Nephron (organoid): ENCODE data around the gene MKKS.
A peak's percentile ranks its signal among the peaks of the same experiment; 100 is the strongest.

Source experiments
- H3K27ac Mint-ChIP-seq, 3 experiments: 2 replicates each; pipeline ENCODE4 v1.8.0; 2020; ENCODE audit warnings: mixed read lengths in 3 of 3, mild to moderate bottlenecking in 2 of 3, moderate library complexity in 1 of 3
- H3K27me3 Mint-ChIP-seq: 2 replicates; pipeline ENCODE4 v1.8.0; 2021; ENCODE audit warnings: low read depth, mild to moderate bottlenecking, moderate library complexity, mixed read lengths
- H3K36me3 Mint-ChIP-seq: 2 replicates; pipeline ENCODE4 v1.8.0; 2020; ENCODE audit warnings: low read depth, mixed read lengths
- H3K4me1 Mint-ChIP-seq: 2 replicates; pipeline ENCODE4 v1.8.0; 2020; ENCODE audit warnings: mixed read lengths
- H3K4me3 Mint-ChIP-seq, 3 experiments: 2 replicates each; pipeline ENCODE4 v1.8.0; 2020; ENCODE audit warnings: mild to moderate bottlenecking in 3 of 3, mixed read lengths in 3 of 3, moderate library complexity in 2 of 3
- H3K9me3 Mint-ChIP-seq: 2 replicates; pipeline ENCODE4 v1.8.0; 2020; ENCODE audit warnings: mixed read lengths
- TF ChIP-seq, protein P1 (sequence below), 3 experiments: fragments of 200-600 bp; sonication (generic); IDR thresholded peaks; one replicate each; pipeline ENCODE4 v1.5.0; 2021; ENCODE audit warnings: antibody characterized with exemption in 3 of 3; ENCODE audit not compliant: unreplicated experiment in 3 of 3

Gene MKKS

DNA sequence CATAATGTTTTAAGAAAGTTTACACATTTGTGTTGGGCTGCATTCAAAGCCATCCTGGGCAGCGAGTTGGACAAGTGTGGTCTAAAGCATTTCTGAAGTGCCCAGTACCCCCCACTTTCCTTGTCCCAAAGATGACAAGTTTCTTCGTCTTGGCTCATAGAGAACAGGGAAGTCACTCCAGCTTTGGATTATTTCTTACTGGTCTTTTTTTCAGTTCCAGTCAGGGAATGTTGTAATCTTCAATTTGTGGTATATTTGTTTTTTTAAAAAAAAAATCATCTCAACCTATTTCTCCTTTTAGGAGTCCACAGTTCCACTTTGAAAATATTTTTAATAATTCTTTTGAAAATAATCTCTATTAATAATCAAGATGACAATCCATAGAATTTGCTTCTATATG is 35.0 kb upstream of the MKKS start:
- TF ChIP-seq, protein P1, sequence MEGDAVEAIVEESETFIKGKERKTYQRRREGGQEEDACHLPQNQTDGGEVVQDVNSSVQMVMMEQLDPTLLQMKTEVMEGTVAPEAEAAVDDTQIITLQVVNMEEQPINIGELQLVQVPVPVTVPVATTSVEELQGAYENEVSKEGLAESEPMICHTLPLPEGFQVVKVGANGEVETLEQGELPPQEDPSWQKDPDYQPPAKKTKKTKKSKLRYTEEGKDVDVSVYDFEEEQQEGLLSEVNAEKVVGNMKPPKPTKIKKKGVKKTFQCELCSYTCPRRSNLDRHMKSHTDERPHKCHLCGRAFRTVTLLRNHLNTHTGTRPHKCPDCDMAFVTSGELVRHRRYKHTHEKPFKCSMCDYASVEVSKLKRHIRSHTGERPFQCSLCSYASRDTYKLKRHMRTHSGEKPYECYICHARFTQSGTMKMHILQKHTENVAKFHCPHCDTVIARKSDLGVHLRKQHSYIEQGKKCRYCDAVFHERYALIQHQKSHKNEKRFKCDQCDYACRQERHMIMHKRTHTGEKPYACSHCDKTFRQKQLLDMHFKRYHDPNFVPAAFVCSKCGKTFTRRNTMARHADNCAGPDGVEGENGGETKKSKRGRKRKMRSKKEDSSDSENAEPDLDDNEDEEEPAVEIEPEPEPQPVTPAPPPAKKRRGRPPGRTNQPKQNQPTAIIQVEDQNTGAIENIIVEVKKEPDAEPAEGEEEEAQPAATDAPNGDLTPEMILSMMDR (IDR thresholded peaks at IDR 0.05; ENCODE audit: unreplicated experiment in 3 of 3): no peak
- no peaks in the 10 kb centered on the region for H3K9me3 Mint-ChIP-seq

DNA sequence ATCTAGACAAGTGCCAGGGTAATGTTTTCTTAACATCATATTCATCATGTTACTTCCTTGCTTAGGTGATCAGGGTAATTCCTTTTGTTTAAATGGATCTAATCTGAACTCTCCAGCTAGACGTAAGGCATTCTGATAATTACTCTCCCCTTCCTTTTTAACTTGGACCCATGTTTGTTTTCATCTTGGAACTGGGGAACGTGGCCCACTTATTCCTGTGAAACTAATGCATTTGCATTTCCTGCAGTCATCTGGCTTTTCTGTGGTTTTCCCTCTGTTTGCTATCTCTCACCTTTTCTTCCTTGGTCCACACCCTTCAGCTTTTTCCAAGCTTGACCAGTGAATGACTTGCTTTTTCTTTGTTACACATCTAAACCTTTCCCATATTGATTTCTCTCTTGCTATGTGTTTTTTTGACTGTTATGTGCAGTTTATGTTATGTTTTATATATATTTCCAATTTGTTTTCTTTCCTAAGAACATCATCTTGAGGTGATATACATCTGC is 34.4 kb upstream of the MKKS start:
- H3K4me1 Mint-ChIP-seq: peaks cover 52% of the 10 kb centered on the region
- TF ChIP-seq, protein P1 (IDR thresholded peaks at IDR 0.05; ENCODE audit: unreplicated experiment in 3 of 3): no peak

More for the DNA sequence above, 35.0 kb upstream of the MKKS start:
- Mint-ChIP-seq H3K4me3 (no peak overlapping the region), H3K4me1 (peaks cover 52% of the 10 kb centered on the region), H3K36me3 (peaks cover 6% of the 10 kb centered on the region), H3K27ac (peak overlapping the region in 1 of 3 experiments; percentile 86), H3K27me3 (peaks cover 6% of the 10 kb centered on the region)

DNA sequence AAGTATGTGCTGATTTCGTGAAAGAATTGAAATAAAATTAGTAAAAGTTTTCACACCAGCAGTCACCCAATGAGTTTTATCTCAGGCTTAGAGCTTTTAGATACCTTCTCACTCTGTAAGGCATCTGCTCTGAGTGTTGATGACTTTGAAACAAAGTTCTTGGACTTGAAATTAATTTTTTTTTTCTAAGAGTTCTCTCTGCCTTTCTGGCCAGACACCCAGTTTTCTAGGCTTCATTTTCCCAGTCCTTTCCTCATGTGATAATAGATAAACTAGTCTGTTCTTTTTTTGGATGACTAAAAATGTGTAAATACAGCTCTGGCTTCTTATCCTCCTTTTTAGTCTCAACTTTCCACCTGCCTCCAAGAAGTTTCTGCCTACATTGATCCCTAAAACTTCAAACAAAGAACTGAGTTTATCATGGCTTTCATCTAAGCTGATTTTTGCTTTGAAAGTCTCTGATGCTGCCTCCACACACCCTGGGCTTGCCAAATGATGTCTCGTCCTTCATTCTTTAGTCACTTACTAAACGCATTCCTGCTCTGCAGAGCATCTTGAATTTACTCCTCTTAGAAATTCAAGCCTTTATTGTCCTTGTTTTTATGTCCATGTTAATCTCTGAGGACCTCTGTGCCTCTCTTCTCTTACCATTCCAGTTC is 33.8 kb upstream of the MKKS start:
- peaks cover 46% of the 10 kb centered on the region for H3K4me1 Mint-ChIP-seq
- H3K4me3 Mint-ChIP-seq: peak overlapping the region in 1 of 3 experiments; percentile 13
- H3K27me3 Mint-ChIP-seq: peaks cover 6% of the 10 kb centered on the region
- peaks cover 19% of the 10 kb centered on the region for H3K36me3 Mint-ChIP-seq
- peak overlapping the region; percentile 15 to 93 (median 86) for H3K27ac Mint-ChIP-seq
- peaks cover 5% of the 10 kb centered on the region for H3K9me3 Mint-ChIP-seq
- TF ChIP-seq, protein P1 (IDR thresholded peaks at IDR 0.05; ENCODE audit: unreplicated experiment in 3 of 3): no peak

More for the DNA sequence above, 34.4 kb upstream of the MKKS start:
- Mint-ChIP-seq H3K27me3 (peaks cover 6% of the 10 kb centered on the region), H3K4me3 (peak overlapping the region in 1 of 3 experiments; percentile 13), H3K36me3 (peaks cover 13% of the 10 kb centered on the region), H3K27ac (peak overlapping the region in 2 of 3 experiments; percentile 77 to 86), H3K9me3 (no peaks in the 10 kb centered on the region)

DNA sequence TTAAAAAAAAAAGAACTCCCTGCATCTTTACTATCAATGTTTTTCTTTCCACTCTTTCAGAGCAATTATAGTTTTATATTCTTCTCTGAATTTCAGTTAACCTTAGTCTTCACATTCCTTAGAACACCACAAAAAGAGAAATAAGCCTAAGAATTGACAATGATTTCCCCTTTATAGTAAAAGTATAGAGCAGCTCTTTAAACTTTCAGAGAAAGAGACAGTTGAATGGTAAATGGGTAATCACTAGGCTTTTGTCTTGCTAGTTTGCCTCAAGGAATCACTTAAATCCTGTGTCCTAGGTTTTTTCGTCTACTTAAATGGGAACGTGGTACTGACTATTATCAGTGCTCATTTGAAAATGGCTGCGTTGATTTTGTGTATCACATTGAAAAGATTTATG is 32.8 kb upstream of the MKKS start:
- peaks cover 6% of the 10 kb centered on the region for H3K27me3 Mint-ChIP-seq
- peaks cover 8% of the 10 kb centered on the region for H3K9me3 Mint-ChIP-seq
- peaks cover 25% of the 10 kb centered on the region for H3K36me3 Mint-ChIP-seq
- H3K4me3 Mint-ChIP-seq: peak overlapping the region in 1 of 3 experiments; percentile 51
- TF ChIP-seq, protein P1 (IDR thresholded peaks at IDR 0.05; ENCODE audit: unreplicated experiment in 3 of 3): no peak
- peaks cover 43% of the 10 kb centered on the region for H3K4me1 Mint-ChIP-seq
- H3K27ac Mint-ChIP-seq: peak overlapping the region; percentile 79 to 93 (median 86)

DNA sequence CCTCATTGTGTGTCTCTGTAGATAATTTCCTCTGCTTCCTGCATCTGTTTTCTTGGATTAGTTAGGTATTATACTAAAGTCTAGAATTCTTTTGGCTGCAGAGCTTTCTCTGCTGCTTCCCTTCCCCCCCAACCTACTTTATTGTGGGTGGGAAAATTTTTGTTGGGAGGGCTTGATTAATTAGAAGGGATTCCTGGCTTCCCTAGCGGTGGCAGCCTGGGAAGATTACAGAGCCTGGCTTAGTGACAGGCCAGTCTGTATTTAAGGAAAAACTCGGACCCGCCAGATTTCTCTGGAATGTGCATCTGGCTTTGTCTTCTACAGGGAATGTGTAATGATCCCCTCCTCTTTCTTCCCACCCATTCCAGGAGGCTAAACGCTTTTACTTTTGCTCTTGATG is 32.3 kb upstream of the MKKS start:
- H3K36me3 Mint-ChIP-seq: peaks cover 23% of the 10 kb centered on the region
- TF ChIP-seq, protein P1 (IDR thresholded peaks at IDR 0.05; ENCODE audit: unreplicated experiment in 3 of 3): no peak
- H3K27me3 Mint-ChIP-seq: peaks cover 6% of the 10 kb centered on the region
- H3K4me1 Mint-ChIP-seq: peaks cover 43% of the 10 kb centered on the region
- peak overlapping the region; percentile 79 to 93 (median 86) for H3K27ac Mint-ChIP-seq
- H3K9me3 Mint-ChIP-seq: peaks cover 8% of the 10 kb centered on the region
- peak overlapping the region in 2 of 3 experiments; percentile 3 to 51 for H3K4me3 Mint-ChIP-seq

DNA sequence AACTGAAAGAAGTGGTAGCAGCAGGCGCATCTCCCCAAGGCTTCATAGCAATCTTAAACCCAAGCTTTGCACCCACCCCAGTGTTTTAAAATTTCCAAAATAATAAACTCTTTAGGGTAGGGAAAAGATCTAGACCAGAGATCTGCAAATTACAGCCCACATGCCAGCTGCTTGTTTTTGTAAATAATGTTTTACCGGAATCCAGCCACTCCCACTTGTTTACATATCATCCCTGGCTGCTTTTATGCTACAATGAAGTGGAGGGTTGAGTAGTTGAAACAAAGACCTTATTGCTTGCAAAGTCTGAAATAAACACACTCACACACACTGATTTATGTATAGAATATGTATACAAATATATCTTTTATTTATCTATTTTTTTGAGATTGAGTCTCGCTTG is 31.1 kb upstream of the MKKS start:
- H3K4me3 Mint-ChIP-seq: no peak overlapping the region
- H3K36me3 Mint-ChIP-seq: peaks cover 28% of the 10 kb centered on the region

More for the DNA sequence above, 31.1 kb upstream of the MKKS start:
- TF ChIP-seq, protein P1 (IDR thresholded peaks at IDR 0.05; ENCODE audit: unreplicated experiment in 3 of 3): no peak
- Mint-ChIP-seq H3K27me3 (peaks cover 6% of the 10 kb centered on the region), H3K4me1 (peaks cover 41% of the 10 kb centered on the region), H3K27ac (no peak overlapping the region), H3K9me3 (peaks cover 11% of the 10 kb centered on the region)
